ENCODE results near the gene GUCY2C. TPM values are rescaled to one million over a fixed set of nuclear protein-coding genes. Genes with fewer than 3 reads are reported as not detected.

GUCY2C gene
- total and polyA plus RNA-seq, 10 of the 15 experiments (the other 5 are each of a cell fraction or from before 2014, with no cell fraction given), result 0.08 to 0.60 (median 0.17) TPM

DNA sequence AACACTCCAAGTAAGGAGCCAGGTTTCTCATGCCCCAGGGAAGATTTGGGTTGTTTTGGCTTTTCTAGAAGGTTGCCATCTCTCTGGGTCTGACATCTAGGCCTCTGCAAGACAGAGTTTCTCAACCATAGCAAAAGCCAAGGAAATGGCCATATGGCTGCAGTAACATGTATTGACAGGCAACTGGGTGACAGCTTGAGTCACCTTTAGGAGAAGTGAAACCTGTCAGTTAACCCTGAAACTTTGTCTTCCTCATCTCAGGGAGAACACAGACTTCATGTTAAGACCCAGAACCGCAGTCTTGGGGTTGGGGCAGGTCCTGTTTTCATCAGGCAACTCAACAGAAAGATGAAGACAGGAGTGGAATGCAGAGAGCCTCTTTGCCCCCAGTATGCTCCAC, 82.7 kb downstream of the GUCY2C start (continued):
- TF ChIP-seq, protein P1, sequence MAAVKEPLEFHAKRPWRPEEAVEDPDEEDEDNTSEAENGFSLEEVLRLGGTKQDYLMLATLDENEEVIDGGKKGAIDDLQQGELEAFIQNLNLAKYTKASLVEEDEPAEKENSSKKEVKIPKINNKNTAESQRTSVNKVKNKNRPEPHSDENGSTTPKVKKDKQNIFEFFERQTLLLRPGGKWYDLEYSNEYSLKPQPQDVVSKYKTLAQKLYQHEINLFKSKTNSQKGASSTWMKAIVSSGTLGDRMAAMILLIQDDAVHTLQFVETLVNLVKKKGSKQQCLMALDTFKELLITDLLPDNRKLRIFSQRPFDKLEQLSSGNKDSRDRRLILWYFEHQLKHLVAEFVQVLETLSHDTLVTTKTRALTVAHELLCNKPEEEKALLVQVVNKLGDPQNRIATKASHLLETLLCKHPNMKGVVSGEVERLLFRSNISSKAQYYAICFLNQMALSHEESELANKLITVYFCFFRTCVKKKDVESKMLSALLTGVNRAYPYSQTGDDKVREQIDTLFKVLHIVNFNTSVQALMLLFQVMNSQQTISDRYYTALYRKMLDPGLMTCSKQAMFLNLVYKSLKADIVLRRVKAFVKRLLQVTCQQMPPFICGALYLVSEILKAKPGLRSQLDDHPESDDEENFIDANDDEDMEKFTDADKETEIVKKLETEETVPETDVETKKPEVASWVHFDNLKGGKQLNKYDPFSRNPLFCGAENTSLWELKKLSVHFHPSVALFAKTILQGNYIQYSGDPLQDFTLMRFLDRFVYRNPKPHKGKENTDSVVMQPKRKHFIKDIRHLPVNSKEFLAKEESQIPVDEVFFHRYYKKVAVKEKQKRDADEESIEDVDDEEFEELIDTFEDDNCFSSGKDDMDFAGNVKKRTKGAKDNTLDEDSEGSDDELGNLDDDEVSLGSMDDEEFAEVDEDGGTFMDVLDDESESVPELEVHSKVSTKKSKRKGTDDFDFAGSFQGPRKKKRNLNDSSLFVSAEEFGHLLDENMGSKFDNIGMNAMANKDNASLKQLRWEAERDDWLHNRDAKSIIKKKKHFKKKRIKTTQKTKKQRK (IDR thresholded peaks at IDR 0.05; ENCODE audit: low read depth, low read length), result no peak
- TF ChIP-seq CHD1 (IDR thresholded peaks at IDR 0.05; ENCODE audit: low read depth, low read length) (peak; percentile 90; the same call in 1 of the 2 replicates), CEBPB (IDR thresholded peaks at IDR 0.05; ENCODE audit: borderline replicate concordance in 1 of 2, low read depth in 2 of 2, low read length in 2 of 2) (no peak), POLR2A (IDR thresholded peaks at IDR 0.05; ENCODE audit: low read depth, low read length) (no peak; the same call in 1 of the 2 replicates), MTA3 (IDR thresholded peaks at IDR 0.05; ENCODE audit: borderline replicate concordance, low read length) (peak; percentile 85; the same call in 1 of the 2 replicates), FOXM1 (IDR thresholded peaks at IDR 0.05; ENCODE audit: low read depth, low read length) (peak; percentile 96), POLR2AphosphoS2 (IDR thresholded peaks at IDR 0.05; ENCODE audit: low read depth, low read length) (no peak), ATF7 (IDR thresholded peaks at IDR 0.05; ENCODE audit: low read depth) (peak; percentile 71), NFYA (IDR thresholded peaks at IDR 0.05; ENCODE audit: borderline replicate concordance, low read depth, low read length) (no peak), ZNF384 (IDR thresholded peaks at IDR 0.05; ENCODE audit: borderline replicate concordance, low read depth, low read length) (no peak), POLR2AphosphoS5 (IDR thresholded peaks at IDR 0.05; ENCODE audit: low read length) (no peak; the same call in 1 of the 2 replicates), YY1 (IDR thresholded peaks at IDR 0.05; ENCODE audit: low read depth, low read length) (peak; percentile 79; the same call in 1 of the 2 replicates), SMC3 (IDR thresholded peaks at IDR 0.05; ENCODE audit: borderline replicate concordance, low read length) (no peak), ZZZ3 (IDR thresholded peaks at IDR 0.05; ENCODE audit: control insufficient read depth, insufficient read length, low read depth) (no peak), KAT2A (conservative IDR thresholded peaks at IDR 0.05; ENCODE audit: control insufficient read depth, low read depth, low read length) (no peak), SREBF1 (IDR thresholded peaks at IDR 0.05; ENCODE audit: low read length) (no peak), SREBF2 (IDR thresholded peaks at IDR 0.05; ENCODE audit: low read length) (no peak), MEF2A (IDR thresholded peaks at IDR 0.05; ENCODE audit: insufficient read depth, low read depth, low read length) (peak; percentile 73; the same call in 1 of the 2 replicates), IKZF2 (IDR thresholded peaks at IDR 0.05) (peak; percentile 96), CBX5 (IDR thresholded peaks at IDR 0.05; ENCODE audit: low read depth) (peak; percentile 96; the same call in 1 of the 2 replicates), PML (IDR thresholded peaks at IDR 0.05; ENCODE audit: low read length) (peak; percentile 62; the same call in 1 of the 2 replicates), ZSCAN29 (IDR thresholded peaks at IDR 0.05) (no peak; the same call in 1 of the 2 replicates), RFX5 (IDR thresholded peaks at IDR 0.05; ENCODE audit: low read depth, low read length) (no peak), NFXL1 (IDR thresholded peaks at IDR 0.05; ENCODE audit: borderline replicate concordance) (no peak), NFIC (IDR thresholded peaks at IDR 0.05; ENCODE audit: low read depth, low read length) (peak; percentile 97)
- TF ChIP-seq, protein P2, sequence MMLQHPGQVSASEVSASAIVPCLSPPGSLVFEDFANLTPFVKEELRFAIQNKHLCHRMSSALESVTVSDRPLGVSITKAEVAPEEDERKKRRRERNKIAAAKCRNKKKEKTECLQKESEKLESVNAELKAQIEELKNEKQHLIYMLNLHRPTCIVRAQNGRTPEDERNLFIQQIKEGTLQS (IDR thresholded peaks at IDR 0.05; ENCODE audit: borderline replicate concordance, extremely low read depth, low read depth, low read length), result no peak
- TF ChIP-seq, protein P3, sequence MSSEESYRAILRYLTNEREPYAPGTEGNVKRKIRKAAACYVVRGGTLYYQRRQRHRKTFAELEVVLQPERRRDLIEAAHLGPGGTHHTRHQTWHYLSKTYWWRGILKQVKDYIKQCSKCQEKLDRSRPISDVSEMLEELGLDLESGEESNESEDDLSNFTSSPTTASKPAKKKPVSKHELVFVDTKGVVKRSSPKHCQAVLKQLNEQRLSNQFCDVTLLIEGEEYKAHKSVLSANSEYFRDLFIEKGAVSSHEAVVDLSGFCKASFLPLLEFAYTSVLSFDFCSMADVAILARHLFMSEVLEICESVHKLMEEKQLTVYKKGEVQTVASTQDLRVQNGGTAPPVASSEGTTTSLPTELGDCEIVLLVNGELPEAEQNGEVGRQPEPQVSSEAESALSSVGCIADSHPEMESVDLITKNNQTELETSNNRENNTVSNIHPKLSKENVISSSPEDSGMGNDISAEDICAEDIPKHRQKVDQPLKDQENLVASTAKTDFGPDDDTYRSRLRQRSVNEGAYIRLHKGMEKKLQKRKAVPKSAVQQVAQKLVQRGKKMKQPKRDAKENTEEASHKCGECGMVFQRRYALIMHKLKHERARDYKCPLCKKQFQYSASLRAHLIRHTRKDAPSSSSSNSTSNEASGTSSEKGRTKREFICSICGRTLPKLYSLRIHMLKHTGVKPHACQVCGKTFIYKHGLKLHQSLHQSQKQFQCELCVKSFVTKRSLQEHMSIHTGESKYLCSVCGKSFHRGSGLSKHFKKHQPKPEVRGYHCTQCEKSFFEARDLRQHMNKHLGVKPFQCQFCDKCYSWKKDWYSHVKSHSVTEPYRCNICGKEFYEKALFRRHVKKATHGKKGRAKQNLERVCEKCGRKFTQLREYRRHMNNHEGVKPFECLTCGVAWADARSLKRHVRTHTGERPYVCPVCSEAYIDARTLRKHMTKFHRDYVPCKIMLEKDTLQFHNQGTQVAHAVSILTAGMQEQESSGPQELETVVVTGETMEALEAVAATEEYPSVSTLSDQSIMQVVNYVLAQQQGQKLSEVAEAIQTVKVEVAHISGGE (CRISPR knock-in tag; IDR thresholded peaks at IDR 0.05), result no peak

Measured in GM12878 (cell line).